Left ventricle myocardium inferior (tissue), 1 donor: ENCODE results near the gene CATSPER3. TPM values are rescaled to one million over a fixed set of nuclear protein-coding genes. Genes with fewer than 3 reads are reported as not detected.

Experiments
- DNase-seq: peaks from one replicate; pipeline ENCODE4 v3.0.0-alpha.2; 2020
- H3K27ac ChIP-seq: fragments of 200-600 bp; replicated peaks from 2 replicates; pipeline ENCODE4 v1.8.0; 2021
- H3K27me3 ChIP-seq: fragments of 200-600 bp; 2 replicates; pipeline ENCODE4 v1.8.0; 2021; ENCODE audit warnings: low read depth
- H3K36me3 ChIP-seq: fragments of 200-600 bp; 2 replicates; pipeline ENCODE4 v1.8.0; 2021
- H3K4me1 ChIP-seq: fragments of 200-600 bp; 2 replicates; pipeline ENCODE4 v1.8.0; 2021
- H3K4me3 ChIP-seq: fragments of 200-600 bp; 2 replicates; pipeline ENCODE4 v1.8.0; 2021; ENCODE audit warnings: mild to moderate bottlenecking, moderate library complexity
- H3K9me3 ChIP-seq: fragments of 200-600 bp; replicated peaks from 2 replicates; pipeline ENCODE4 v1.8.0; 2021
- intact Hi-C: fragments of 100-400 bp; cut with micrococcal nuclease; formaldehyde crosslinking; loops from one replicate; pipeline ENCODE4 v1.11.0; 2022
- total RNA-seq: library from RNA; stranded (reverse); fragmentation: NEBNext Ultra II Directional; extraction: Animal tissue kit (Norgen Biotek cat#: 25700); gene quantifications from one replicate; pipeline ENCODE4 v1.2.1, GENCODE V29; 2021
- TF ChIP-seq, protein P1 (sequence below): fragments of 200-600 bp; IDR thresholded peaks from 2 replicates; pipeline ENCODE4 v1.8.0; 2021; ENCODE audit warnings: antibody characterized with exemption, mild to moderate bottlenecking, borderline replicate concordance
- donor health status: DM: no; HTN: yes; CAD: no; lungs with severe emphysema.

CATSPER3 gene
- total RNA-seq, 1 donor from 2014 or later, result 0.49 TPM

DNA sequence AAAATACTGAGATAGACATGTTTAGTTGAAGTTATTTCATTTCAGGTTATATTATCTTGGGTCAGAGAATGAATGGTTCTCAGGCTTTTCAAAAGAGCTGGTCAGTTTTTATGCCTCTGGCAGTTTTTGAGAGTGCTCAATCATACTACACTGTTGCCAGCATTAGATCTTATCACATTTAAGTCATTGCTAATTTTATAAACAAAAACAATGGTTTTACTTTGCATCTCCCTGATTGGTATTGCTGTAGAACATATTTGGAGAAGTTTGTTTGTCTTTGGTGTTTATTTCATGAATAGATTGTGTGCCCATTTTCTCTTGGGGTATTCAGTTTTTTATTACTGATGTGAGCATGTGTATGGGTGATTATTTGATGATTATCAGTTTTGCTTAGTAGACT is 1.5 kb downstream of the CATSPER3 start:
- no peak overlapping the region for H3K4me3 ChIP-seq
- no peak overlapping the region for H3K27ac ChIP-seq
- H3K4me1 ChIP-seq, result no peaks in the 10 kb centered on the region
- TF ChIP-seq, protein P1, sequence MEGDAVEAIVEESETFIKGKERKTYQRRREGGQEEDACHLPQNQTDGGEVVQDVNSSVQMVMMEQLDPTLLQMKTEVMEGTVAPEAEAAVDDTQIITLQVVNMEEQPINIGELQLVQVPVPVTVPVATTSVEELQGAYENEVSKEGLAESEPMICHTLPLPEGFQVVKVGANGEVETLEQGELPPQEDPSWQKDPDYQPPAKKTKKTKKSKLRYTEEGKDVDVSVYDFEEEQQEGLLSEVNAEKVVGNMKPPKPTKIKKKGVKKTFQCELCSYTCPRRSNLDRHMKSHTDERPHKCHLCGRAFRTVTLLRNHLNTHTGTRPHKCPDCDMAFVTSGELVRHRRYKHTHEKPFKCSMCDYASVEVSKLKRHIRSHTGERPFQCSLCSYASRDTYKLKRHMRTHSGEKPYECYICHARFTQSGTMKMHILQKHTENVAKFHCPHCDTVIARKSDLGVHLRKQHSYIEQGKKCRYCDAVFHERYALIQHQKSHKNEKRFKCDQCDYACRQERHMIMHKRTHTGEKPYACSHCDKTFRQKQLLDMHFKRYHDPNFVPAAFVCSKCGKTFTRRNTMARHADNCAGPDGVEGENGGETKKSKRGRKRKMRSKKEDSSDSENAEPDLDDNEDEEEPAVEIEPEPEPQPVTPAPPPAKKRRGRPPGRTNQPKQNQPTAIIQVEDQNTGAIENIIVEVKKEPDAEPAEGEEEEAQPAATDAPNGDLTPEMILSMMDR, result no peak
- intact Hi-C loops, result no loop called here
- DNase-seq, result no peak
- no peaks in the 10 kb centered on the region for H3K9me3 ChIP-seq
- no peaks in the 10 kb centered on the region for H3K27me3 ChIP-seq
- peaks cover 10% of the 10 kb centered on the region for H3K36me3 ChIP-seq

DNA sequence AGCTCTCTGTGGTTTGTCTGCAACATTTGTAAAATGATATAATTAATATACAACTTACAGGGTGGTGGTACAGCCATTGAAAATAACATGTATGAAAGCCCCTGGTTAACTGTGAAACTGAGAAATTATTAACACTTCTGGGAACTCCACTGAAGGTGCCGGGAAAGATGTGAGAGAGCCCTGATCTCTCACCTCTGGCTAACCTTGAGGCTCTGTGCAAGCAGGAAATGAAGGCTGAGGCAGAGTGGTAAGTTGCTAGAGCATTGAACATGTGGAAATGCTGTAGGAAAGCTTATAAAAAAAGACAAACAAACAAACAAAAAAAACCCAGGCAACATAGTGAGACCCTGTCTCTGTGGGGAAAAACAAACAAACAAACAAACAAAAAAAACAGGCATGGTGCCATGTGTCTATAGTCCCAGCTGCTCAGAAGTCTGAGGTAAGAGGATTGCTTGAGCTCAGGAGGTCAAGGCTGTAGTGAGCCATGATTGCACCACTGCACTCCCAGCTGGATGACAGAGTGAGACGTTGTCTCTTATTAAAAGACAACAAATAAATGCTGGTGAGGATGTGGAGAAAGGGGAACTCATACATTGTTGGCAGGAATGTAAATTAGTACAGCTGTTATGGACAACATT is 7.5 kb downstream of the CATSPER3 start:
- Histone ChIP-seq H3K27ac (no peak overlapping the region), H3K36me3 (no peaks in the 10 kb centered on the region), H3K9me3 (peaks cover 30% of the 10 kb centered on the region), H3K4me3 (no peak overlapping the region), H3K27me3 (no peaks in the 10 kb centered on the region), H3K4me1 (no peaks in the 10 kb centered on the region)
- no peak for DNase-seq
- intact Hi-C loops, result no loop called here
- TF ChIP-seq, protein P1, result no peak

DNA sequence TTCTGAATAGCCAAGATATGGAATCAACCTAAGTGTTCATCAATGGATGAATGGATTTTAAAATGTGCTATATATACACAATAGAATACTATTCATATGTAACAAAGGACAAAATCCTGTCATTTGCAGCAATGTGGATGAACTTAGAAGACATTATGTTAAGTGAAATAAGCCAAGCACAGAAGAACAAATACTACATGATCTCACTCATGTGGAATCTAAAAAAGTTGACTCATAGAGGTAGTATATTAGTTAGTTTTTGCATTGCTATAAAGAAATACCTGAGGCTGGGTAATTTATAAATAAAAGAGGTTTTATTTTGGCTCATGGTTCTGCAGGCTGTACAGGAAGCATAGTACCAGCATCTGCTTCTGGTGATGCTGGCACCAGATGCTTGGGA is 8.1 kb downstream of the CATSPER3 start:
- Histone ChIP-seq H3K27ac (no peak overlapping the region), H3K4me1 (no peaks in the 10 kb centered on the region), H3K4me3 (no peak overlapping the region), H3K27me3 (no peaks in the 10 kb centered on the region), H3K9me3 (peaks cover 32% of the 10 kb centered on the region), H3K36me3 (no peaks in the 10 kb centered on the region)
- intact Hi-C loops, result no loop called here
- TF ChIP-seq, protein P1, result no peak
- DNase-seq, result no peak

DNA sequence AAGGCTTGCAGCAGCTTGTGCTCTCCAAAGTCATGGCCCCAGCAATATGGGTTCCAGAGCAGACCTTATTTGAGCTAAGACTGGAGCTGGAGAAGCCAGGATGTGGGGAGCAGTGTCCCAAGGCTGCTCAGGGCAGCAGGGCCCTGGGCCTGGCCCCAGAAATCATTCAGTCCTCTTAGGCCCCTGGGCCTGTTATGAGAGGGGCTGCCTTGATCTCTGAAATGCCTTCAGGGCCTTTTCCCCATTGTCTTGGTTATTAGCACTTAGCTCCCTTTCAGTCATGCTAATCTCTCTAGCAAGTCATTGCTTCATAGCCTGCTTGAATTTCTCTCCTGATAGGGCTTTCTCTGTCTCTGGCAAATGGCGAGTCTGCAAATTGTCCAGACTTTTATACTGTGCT is 9.1 kb downstream of the CATSPER3 start:
- H3K27me3 ChIP-seq, result no peaks in the 10 kb centered on the region
- TF ChIP-seq, protein P1, result no peak
- intact Hi-C loops, result no loop called here
- no peak overlapping the region for H3K4me3 ChIP-seq
- peaks cover 42% of the 10 kb centered on the region for H3K9me3 ChIP-seq
- no peak for DNase-seq
- H3K27ac ChIP-seq, result no peak overlapping the region
- H3K4me1 ChIP-seq, result no peaks in the 10 kb centered on the region
- no peaks in the 10 kb centered on the region for H3K36me3 ChIP-seq

DNA sequence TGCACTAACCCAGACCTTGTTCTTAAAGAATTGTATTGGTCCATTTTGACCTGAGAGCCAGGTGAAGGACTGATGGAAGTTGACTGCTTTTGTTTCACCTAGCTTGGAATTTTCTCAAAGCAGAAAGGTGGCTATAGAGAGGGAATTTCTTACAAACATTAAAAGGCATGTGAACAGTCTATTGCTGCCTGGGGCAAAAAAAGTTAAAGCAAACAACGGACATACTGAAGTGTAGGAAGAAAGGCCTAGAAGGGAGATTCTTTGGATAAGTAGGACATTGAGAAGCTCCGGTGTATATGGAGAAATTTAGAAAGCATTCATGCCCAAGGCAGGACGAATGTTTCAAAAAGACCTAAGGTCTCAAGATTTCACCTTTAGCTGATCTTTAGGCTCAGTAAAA is 11.7 kb downstream of the CATSPER3 start:
- no peak overlapping the region for H3K27ac ChIP-seq
- intact Hi-C loops, result no loop called here
- TF ChIP-seq, protein P1, result no peak
- no peaks in the 10 kb centered on the region for H3K36me3 ChIP-seq
- no peaks in the 10 kb centered on the region for H3K27me3 ChIP-seq
- no peak overlapping the region for H3K4me3 ChIP-seq
- H3K4me1 ChIP-seq, result no peaks in the 10 kb centered on the region
- H3K9me3 ChIP-seq, result peaks cover 68% of the 10 kb centered on the region
- DNase-seq, result no peak
